Glutamatergic neuron (in vitro differentiated cells): ENCODE measurements around the gene FNDC3A. TPM values are rescaled to one million over a fixed set of nuclear protein-coding genes. Genes with fewer than 3 reads are reported as not detected.

Experiments
- DNase-seq: peaks from one replicate; pipeline ENCODE4 v3.0.0; 2022
- H3K27ac Mint-ChIP-seq: one replicate; pipeline ENCODE4 v1.8.0; 2020; ENCODE audit warnings: mild to moderate bottlenecking, mixed read lengths, inconsistent platforms; ENCODE audit not compliant: unreplicated experiment
- H3K27me3 Mint-ChIP-seq: one replicate; pipeline ENCODE4 v1.8.0; 2020; ENCODE audit warnings: mild to moderate bottlenecking, moderate library complexity, mixed read lengths, inconsistent platforms; ENCODE audit not compliant: unreplicated experiment
- H3K36me3 Mint-ChIP-seq: one replicate; pipeline ENCODE4 v1.8.0; 2020; ENCODE audit warnings: mild to moderate bottlenecking, mixed read lengths, inconsistent platforms; ENCODE audit not compliant: unreplicated experiment
- H3K4me1 Mint-ChIP-seq: one replicate; pipeline ENCODE4 v1.8.0; 2020; ENCODE audit warnings: mild to moderate bottlenecking, low read depth, mixed read lengths, inconsistent platforms; ENCODE audit not compliant: unreplicated experiment
- H3K4me3 Mint-ChIP-seq: one replicate; pipeline ENCODE4 v1.8.0; 2020; ENCODE audit warnings: mild to moderate bottlenecking, mixed read lengths, inconsistent platforms; ENCODE audit not compliant: unreplicated experiment
- H3K9me3 Mint-ChIP-seq: one replicate; pipeline ENCODE4 v1.8.0; 2020; ENCODE audit warnings: mild to moderate bottlenecking, moderate library complexity, mixed read lengths, inconsistent platforms; ENCODE audit not compliant: unreplicated experiment
- CTCF ChIP-seq: fragments of 200-600 bp; sonication (generic); IDR thresholded peaks from one replicate; pipeline ENCODE4 v1.5.0; 2021; ENCODE audit not compliant: partially characterized antibody, unreplicated experiment
- total RNA-seq: library from RNA; stranded (reverse); fragmentation: NEBNext Ultra II Directional; extraction: Animal tissue kit (Norgen Biotek cat#: 25700); gene quantifications from one replicate; pipeline ENCODE4 v1.2.1, GENCODE V29; 2021; ENCODE audit not compliant: unreplicated experiment

Gene FNDC3A
- total RNA-seq, 1 donor from 2014 or later: 46.3 TPM

GRCh38 chr13:49097374-49097773 lies 121.7 kb downstream of the FNDC3A start:
- H3K9me3 Mint-ChIP-seq: peaks cover 2% of the 10 kb centered on the region

GRCh38 chr13:49098198-49098597 lies 122.5 kb downstream of the FNDC3A start:
- Mint-ChIP-seq H3K4me3 (no peak overlapping the region), H3K27ac (no peak overlapping the region), H3K27me3 (no peaks in the 10 kb centered on the region), H3K4me1 (peaks cover 26% of the 10 kb centered on the region), H3K36me3 (no peaks in the 10 kb centered on the region), H3K9me3 (peaks cover 2% of the 10 kb centered on the region)
- no peak for TF ChIP-seq CTCF
- DNase-seq: no peak

More at GRCh38 chr13:49097374-49097773, 121.7 kb downstream of the FNDC3A start:
- Mint-ChIP-seq H3K4me1 (peaks cover 26% of the 10 kb centered on the region), H3K36me3 (no peaks in the 10 kb centered on the region), H3K4me3 (peak overlapping the region; percentile 3), H3K27ac (no peak overlapping the region), H3K27me3 (no peaks in the 10 kb centered on the region)
- no peak for DNase-seq
- TF ChIP-seq CTCF: no peak

- no peak overlapping the region for H3K27ac Mint-ChIP-seq
- no peaks in the 10 kb centered on the region for H3K27me3 Mint-ChIP-seq
- DNase-seq: no peak
- H3K36me3 Mint-ChIP-seq: no peaks in the 10 kb centered on the region
- TF ChIP-seq CTCF: no peak
- peaks cover 26% of the 10 kb centered on the region for H3K4me1 Mint-ChIP-seq
- peaks cover 2% of the 10 kb centered on the region for H3K9me3 Mint-ChIP-seq
- H3K4me3 Mint-ChIP-seq: no peak overlapping the region
These were observed 123.2 kb downstream of the FNDC3A start for GRCh38 chr13:49098771-49099512.

GRCh38 chr13:49099513-49099877 lies 123.8 kb downstream of the FNDC3A start:
- TF ChIP-seq CTCF: no peak
- Mint-ChIP-seq H3K4me1 (peaks cover 24% of the 10 kb centered on the region), H3K36me3 (no peaks in the 10 kb centered on the region), H3K4me3 (no peak overlapping the region), H3K9me3 (peaks cover 2% of the 10 kb centered on the region), H3K27ac (no peak overlapping the region), H3K27me3 (no peaks in the 10 kb centered on the region)
- no peak for DNase-seq
